ENCODE measurements around the gene RALY.
"Not testable (repeated sequence)": the region's sequence is repeated elsewhere in the genome, so short reads cannot be mapped to it uniquely, and the experiment has no call there.

The RALY gene

GRCh38 chr20:34015401-34016335, 22.0 kb downstream of the RALY start:
- DNase-seq (ENCODE audit: low read depth): no peak

- no peak for DNase-seq (ENCODE audit: low read depth)
Observed at GRCh38 chr20:34016736-34017135, 23.0 kb downstream of the RALY start.

GRCh38 chr20:34017610-34018009, 23.9 kb downstream of the RALY start:
- DNase-seq (ENCODE audit: low read depth): peak; percentile 99

DNA sequence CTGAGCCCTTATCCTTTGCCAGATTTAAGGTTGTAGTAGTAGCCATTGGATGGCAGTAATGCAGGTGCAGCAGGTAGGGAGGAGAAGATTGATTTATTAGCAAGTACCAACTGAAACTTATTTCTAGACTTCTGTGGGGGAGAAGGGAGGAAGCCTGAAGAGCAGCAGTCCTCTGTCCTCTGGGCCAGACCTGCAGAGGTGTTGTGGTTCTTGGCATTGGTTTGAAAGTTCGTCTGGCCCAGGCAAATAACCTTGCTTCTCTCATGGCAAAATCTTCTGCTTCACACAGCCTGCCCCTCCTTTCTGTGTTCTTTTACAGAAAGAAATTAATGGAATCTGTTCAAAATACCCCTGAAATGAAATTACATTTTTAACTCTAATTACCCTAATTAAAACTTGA, 24.5 kb downstream of the RALY start:
- no peak for DNase-seq (ENCODE audit: low read depth)

DNA sequence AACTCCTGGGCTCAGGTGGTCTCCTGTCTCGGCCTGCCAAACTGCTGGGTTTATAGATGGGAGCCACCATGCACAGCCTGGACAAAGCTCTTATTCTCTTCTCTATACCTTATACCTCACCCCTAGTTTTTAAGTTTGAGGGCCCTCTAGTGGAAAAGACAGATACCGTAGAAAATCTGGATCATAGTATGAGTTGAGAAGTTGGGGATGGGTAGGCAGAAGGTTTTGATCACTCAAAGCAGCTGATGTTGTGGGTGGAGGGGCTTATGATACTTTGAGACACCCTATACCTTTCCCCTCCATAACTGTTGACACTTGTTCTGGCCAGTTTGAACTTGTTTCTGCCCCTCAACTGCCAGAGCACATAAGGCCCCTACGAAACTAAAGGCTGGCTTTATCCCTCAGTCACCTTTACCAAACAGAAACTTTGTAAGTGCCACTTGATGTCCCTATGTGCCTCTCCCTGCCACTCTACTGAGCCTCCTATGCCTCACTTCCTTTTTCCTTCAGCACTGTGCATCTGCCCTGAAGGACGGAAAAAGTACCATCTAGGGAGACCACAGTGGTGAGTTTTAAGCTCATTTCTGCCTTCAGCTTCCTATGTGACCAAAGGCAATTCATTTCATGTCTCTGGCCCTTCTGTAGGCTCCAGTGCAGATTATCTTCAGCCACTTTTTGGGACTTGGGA, 28.6 kb downstream of the RALY start:
- peak; percentile 65 for DNase-seq (ENCODE audit: low read depth)

- no peak for DNase-seq (ENCODE audit: low read depth)
Observed at GRCh38 chr20:34022839-34023234, 29.1 kb downstream of the RALY start.

DNA sequence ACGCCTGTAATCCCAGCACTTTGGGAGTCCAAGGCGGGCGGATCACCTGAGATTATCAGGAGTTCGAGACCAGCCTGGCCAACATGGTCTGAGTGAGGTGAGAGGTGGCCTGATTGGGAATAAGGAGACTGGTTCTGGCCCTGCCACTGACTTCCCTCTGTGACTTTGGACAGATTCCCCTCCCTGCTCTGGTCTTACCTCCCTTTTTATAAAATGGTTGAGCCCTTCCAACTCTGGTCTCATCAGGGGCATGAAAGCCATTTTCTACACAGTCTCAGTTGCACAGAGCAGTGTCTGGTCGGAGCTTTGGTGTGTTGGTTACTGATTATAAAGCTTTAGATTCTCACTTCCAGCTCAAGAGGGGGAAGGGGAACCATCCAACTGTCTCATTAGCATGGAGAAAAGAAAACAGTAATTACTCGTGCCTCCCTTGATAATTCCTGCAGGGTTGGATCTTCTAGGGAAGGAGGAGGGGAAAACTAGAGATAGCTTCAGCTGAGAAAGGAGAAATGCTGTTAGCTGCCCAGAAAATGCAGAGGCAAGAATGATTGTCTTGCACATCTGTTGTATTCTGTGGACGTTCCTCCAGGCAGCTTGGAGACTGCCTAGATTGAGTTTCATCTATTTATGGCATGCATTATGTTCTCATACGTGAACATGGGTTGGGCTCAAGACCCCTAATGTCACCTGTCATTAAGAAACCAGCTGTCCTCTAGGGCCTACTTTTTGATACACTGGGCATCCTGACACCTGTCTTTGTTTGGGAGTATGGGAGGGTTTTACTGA, 30.4 kb downstream of the RALY start:
- DNase-seq (ENCODE audit: low read depth): no peak

DNA sequence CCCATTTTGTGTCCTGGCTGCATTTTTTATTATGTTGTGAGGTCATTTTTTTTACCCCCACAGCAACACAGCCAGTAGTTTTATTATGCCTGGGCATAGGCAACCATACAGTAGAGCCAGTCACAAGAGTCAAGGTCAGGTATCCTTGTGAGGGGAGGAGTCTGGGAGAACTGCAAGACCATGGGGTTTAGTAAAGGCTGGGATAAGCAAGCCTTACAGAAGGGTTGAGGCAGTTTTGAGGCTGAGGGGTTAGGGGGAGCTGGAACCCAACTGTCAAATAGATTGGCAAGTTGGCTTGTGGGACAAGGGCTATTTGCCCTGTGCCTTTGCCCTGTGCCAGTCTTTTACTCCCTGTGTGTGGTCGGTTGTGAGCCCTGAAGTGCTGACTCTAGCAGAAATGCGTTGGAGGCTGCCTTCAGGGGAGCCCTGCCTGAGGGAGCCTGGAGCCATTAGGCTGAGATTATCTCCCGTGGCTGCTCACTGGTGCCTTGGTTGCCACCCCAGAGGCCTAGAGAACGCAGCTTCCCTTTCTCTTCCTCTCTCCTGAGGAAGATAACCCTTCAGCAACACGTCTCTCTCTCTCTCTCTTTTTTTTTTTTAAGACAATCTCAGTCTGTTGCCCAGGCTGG, 31.1 kb downstream of the RALY start:
- DNase-seq (ENCODE audit: low read depth): no peak

- not testable (repeated sequence) for DNase-seq (ENCODE audit: low read depth)
Observed at GRCh38 chr20:34028013-34028412, 34.3 kb downstream of the RALY start.

- DNase-seq (ENCODE audit: low read depth): no peak
Observed at GRCh38 chr20:34029415-34029814, 35.7 kb downstream of the RALY start.

DNA sequence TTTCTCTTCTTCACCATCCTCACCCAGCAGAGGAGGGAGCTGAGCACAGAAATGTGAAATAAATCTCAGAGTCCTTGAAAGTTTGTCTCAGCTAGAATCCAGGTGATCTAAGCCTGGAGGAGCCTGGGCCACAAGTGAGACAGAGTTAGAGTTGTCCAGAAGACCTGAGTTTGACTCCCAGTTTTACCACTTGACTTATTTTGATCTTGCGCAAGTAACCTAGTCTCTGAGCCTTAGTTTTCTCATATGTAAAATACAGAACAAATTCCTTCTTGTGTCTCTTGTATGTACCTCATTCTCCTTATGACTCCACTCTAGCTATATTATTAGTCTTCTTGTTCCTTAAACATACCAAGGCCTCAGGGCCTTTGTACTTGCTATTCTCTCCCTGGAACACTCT, 36.7 kb downstream of the RALY start:
- no peak for DNase-seq (ENCODE audit: low read depth)

DNA sequence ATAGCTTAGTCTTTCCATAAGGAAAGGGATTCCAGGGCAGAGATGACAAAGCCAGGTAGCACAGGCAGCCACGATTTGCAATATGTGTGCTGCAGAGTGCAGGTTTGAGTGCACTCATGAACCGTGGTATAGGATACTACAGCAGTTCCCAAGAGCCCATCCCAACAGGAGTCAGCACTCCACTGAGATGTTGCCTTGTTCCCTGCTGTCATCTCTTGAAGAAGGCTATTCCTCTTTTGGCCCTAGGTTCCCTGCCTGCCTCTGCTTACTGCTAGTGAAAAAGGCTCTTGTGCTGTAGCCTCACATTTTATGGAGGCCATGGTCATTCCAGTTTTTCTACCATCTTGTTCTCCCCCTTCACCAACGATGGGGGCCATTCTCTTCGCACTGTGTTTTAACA, 40.2 kb downstream of the RALY start:
- DNase-seq (ENCODE audit: low read depth): no peak

DNA sequence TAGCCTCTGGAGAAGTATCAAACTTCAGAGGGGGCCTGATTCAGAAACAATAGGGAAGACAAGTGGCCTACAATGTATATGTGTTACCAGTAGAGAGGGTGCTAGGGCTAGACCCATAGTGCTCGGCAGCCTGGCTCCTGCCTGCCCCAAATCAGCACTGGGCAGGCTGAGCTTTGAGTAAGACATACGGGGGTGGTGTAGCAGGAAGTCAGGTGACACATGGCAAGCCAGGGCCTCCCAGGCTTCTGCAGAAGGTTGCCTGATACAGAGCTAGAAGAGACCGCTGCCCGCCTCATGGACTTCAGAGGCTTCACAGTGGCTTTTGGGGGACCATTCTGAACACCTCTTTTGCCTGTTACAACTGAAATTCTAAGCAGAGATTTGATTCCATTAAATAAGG, 43.4 kb downstream of the RALY start:
- no peak for DNase-seq (ENCODE audit: low read depth)

GRCh38 chr20:34037767-34038166, 44.1 kb downstream of the RALY start:
- no peak for DNase-seq (ENCODE audit: low read depth)

DNA sequence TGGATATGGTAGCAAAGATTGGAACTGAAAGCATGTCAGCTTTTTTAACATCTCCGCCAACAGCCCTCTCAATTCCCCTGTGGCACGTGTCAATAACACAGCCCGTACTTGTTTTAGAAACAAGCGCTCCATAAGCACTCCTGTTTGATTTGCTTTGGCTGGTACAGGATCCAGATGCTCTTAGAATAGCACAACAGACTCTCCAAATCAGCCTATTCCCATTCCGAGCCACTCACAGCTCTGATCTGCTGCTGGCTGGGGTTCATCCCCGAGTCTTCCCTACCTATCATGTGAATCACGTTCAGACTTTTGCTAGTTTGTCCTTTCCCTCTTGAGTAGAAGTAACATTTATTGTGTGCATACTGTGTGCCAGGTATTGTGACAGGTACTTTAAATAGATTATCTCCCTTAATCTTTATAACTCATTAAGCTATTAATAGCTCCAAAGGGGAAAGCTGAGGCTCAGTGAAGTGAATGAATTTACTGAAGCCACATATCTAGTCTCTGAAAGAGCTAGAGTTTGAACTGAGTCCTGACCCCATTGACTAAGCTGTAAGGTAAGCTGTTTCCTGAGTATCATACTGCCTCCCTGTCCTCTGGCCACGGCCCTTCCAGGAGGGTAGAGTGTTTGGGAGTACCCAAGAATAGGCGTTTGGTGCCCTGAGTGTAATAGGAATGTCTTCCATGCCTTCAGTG, 46.7 kb downstream of the RALY start:
- DNase-seq (ENCODE audit: low read depth): no peak

- DNase-seq (ENCODE audit: low read depth): no peak
Observed at GRCh38 chr20:34041226-34041625, 47.5 kb downstream of the RALY start.

DNA sequence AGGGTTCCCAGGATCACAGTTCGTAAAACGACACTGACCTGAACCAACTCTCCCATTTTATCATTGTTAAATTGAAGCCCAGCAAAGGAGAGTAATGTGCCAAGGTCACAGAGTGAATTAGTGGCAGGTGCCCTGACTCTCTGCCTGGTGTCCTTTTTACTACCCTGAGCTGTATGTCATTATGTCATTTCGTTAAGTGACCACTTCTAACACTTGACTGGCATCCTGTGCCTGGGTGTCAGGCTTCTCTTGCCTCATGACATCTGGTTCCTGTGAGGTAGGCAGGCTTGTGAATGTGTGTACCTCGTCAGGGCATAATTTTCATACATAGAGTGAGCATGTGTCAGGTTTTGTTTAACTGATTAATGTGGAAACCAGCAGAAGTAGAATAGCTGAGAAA, 48.6 kb downstream of the RALY start:
- DNase-seq (ENCODE audit: low read depth): no peak

- DNase-seq (ENCODE audit: low read depth): no peak
Observed at GRCh38 chr20:34043025-34043424, 49.3 kb downstream of the RALY start.

DNA sequence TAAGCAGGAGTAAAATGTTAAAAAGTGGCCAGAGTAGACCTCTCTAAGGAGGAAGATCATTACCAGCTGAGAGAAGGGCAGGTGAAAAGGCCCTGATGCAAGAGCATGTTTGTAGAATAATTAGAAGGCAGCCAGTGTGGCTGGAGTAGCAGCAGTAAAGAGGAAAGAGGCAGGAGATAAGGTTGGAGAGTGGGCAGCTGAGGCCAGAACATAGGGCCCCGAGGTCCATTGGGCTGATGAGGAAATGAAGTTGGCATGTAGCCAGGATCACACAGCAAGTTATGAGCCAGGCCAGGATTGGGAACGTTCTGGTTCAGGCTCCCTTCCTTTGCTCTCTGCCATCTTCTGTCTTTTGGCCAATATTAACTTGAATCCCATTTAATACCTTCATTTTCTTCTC, 51.6 kb downstream of the RALY start:
- no peak for DNase-seq (ENCODE audit: low read depth)

GRCh38 chr20:34045930-34046725, 52.4 kb downstream of the RALY start:
- DNase-seq (ENCODE audit: low read depth): no peak
